Measurements from ENCODE around the gene ZNF587B.

ZNF587B gene

DNA sequence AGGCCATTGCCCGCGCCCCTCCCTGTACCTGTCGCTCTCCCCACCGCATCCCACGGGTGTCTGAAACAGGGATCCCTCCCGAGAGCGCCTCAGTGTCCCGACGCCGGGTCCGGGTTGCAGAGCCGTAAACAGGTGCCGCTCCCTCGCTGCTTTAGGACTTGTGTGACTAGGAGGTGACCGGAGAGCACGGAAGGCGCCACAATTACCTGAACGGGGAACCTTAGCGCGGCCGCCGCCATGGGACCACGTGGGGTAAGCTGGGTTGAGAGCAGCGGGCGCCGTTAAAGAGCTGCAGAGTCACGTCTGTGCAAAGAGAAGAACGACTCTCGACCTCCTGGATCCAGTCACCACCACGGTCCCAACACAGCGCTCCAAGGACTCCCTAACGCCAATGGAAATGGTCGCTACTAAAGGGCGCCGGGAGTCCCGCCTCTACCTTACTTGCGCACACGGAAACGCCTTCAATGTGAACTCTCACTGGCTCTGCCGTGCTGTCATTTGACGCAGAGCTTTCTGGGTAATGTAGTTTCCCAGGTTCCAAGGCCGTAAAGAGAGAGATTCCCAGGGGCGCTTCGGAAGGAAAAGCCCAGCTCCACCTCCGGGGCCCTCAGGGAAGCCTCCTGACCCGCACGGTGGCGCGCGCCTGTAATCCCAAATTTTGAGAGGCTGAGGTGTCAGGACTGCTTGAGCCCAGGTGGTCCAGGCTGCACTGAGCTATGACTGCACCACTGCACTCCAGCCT lies 15.4 kb upstream of the ZNF587B start, which contains the start of gene ZNF552:
Gene ZNF552, minus strand, starts transcription at position 409 of the 742 bp plus-strand sequence. Its CDS starts 170 bp downstream, at position 239.
- DNase-seq: peak; percentile 96
- Histone ChIP-seq H2BK5ac (ENCODE audit: low read depth, low read length, poor library complexity, severe bottlenecking) (peak within 1 kb of the TSS; percentile 2), H3K23ac (ENCODE audit: low read length in 2 of 2) (peak within 1 kb of the TSS in 1 of 2 experiments; percentile 87), H3K4me3 (ENCODE audit: insufficient read depth in 1 of 2, low read depth in 1 of 2, low read length in 2 of 2) (peak within 1 kb of the TSS; percentile 71 to 99), H3K4me1 (ENCODE audit: control insufficient read depth, insufficient read depth, low read depth, low read length) (peaks cover 9% of the 10 kb centered on the region), H2BK15ac (ENCODE audit: low read depth, poor library complexity, severe bottlenecking) (no peak within 1 kb of the TSS), H2AK5ac (ENCODE audit: low read length, severe bottlenecking) (no peak within 1 kb of the TSS), H4K8ac (ENCODE audit: low read length) (peak within 1 kb of the TSS; percentile 78), H3K4ac (ENCODE audit: low read depth in 1 of 2, low read length in 2 of 2) (peak within 1 kb of the TSS in 1 of 2 experiments; percentile 13), H4K91ac (ENCODE audit: low read length) (peak within 1 kb of the TSS; percentile 2), H3K9ac (ENCODE audit: low read length) (peak within 1 kb of the TSS; percentile 95), H3K27ac (ENCODE audit: low read length, poor library complexity, severe bottlenecking) (no peak within 1 kb of the TSS), H2BK120ac (ENCODE audit: low read depth, low read length) (no peak within 1 kb of the TSS), H3K79me1 (replicated peaks; ENCODE audit: low read length, poor library complexity, severe bottlenecking) (peaks cover 25% of the 10 kb centered on the region), H3K18ac (ENCODE audit: low read depth in 1 of 2, low read length in 2 of 2) (peak within 1 kb of the TSS; percentile 10 to 69), H2AFZ (ENCODE audit: low read depth, low read length) (peak within 1 kb of the TSS; percentile 16), H3K9me3 (ENCODE audit: control insufficient read depth, low read length) (no peaks in the 10 kb centered on the region), H3K14ac (ENCODE audit: low read length in 2 of 2) (peak within 1 kb of the TSS in 1 of 2 experiments; percentile 72), H3K4me2 (ENCODE audit: low read length, poor library complexity, severe bottlenecking) (peak within 1 kb of the TSS; percentile 72), H3K27me3 (ENCODE audit: control insufficient read depth in 1 of 2, insufficient read depth in 1 of 2, low read length in 2 of 2) (no peaks in the 10 kb centered on the region), H3K36me3 (ENCODE audit: control insufficient read depth in 1 of 2, insufficient read depth in 2 of 2, low read depth in 1 of 2, low read length in 2 of 2) (peaks cover 12 to 14% of the 10 kb centered on the region in 2 experiments), H2BK12ac (ENCODE audit: low read length in 2 of 2) (peak within 1 kb of the TSS in 1 of 2 experiments; percentile 30)
- 1% methylated on average over 48 of the region's 50 CpGs for WGBS

DNA sequence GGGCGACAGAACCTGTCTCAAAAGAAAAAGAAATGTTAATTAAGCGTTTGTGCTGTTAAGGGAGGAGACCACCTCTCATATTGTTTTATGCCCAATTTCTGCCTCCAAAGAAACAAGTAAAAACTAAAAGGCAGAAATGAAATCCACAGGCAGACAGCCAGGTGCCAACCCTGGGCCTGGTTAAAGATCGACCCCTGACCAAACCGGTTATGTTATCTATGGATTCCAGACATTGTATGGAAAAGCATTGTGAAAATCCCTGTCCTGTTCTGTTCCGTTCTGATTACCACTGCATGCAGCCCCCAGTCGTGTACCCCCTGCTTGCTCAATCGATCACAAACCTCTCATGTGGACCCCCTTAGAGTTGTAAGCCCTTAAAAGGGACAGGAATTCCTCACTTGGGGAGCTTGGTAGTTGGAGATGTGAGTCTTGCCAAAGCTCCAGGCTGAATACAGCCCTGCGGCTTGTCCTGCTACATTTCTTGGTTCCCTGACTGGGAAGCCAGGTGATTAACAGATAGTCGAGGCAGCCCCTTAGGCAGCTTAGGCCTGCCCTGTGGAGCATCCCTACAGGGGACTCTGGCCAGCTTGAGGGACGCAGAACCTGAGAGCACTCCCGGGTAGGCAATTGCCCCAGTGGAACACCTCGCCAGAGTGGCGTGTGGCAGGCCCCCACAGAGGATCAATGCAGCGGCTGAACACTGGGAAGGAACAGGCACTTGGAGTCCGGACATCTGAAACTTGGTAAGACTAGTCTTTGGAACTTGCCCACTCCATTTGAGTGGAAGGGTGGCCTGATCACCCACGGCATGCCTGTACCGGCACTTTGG lies 14.6 kb upstream of the ZNF587B start:
- no peaks in the 10 kb centered on the region for H3K9me3 ChIP-seq (ENCODE audit: control insufficient read depth, low read length)
- H3K79me1 ChIP-seq (replicated peaks; ENCODE audit: low read length, poor library complexity, severe bottlenecking): peaks cover 23% of the 10 kb centered on the region
- H3K4me2 ChIP-seq (ENCODE audit: low read length, poor library complexity, severe bottlenecking): peak overlapping the region; percentile 47
- peak overlapping the region in 1 of 2 experiments; percentile 99 for H3K4me3 ChIP-seq (ENCODE audit: insufficient read depth in 1 of 2, low read depth in 1 of 2, low read length in 2 of 2)
- DNase-seq: no peak
- no peak overlapping the region for H2BK15ac ChIP-seq (ENCODE audit: low read depth, poor library complexity, severe bottlenecking)
- 96% methylated on average over 16 of the region's 17 CpGs for WGBS
- H3K23ac ChIP-seq (ENCODE audit: low read length in 2 of 2): no peak overlapping the region
- H3K4me1 ChIP-seq (ENCODE audit: control insufficient read depth, insufficient read depth, low read depth, low read length): peaks cover 7% of the 10 kb centered on the region
- no peak overlapping the region for H4K91ac ChIP-seq (ENCODE audit: low read length)
- H4K8ac ChIP-seq (ENCODE audit: low read length): peak overlapping the region; percentile 21
- H3K18ac ChIP-seq (ENCODE audit: low read depth in 1 of 2, low read length in 2 of 2): no peak overlapping the region
- H2BK5ac ChIP-seq (ENCODE audit: low read depth, low read length, poor library complexity, severe bottlenecking): no peak overlapping the region
- peak overlapping the region; percentile 95 for H3K9ac ChIP-seq (ENCODE audit: low read length)
- no peak overlapping the region for H3K14ac ChIP-seq (ENCODE audit: low read length in 2 of 2)
- no peak overlapping the region for H2BK120ac ChIP-seq (ENCODE audit: low read depth, low read length)
- no peak overlapping the region for H3K4ac ChIP-seq (ENCODE audit: low read depth in 1 of 2, low read length in 2 of 2)
- peaks cover 7 to 9% of the 10 kb centered on the region in 2 experiments for H3K36me3 ChIP-seq (ENCODE audit: control insufficient read depth in 1 of 2, insufficient read depth in 2 of 2, low read depth in 1 of 2, low read length in 2 of 2)
- no peak overlapping the region for H2AK5ac ChIP-seq (ENCODE audit: low read length, severe bottlenecking)
- H3K27ac ChIP-seq (ENCODE audit: low read length, poor library complexity, severe bottlenecking): no peak overlapping the region
- peak overlapping the region in 1 of 2 experiments; percentile 30 for H2BK12ac ChIP-seq (ENCODE audit: low read length in 2 of 2)
- no peaks in the 10 kb centered on the region for H3K27me3 ChIP-seq (ENCODE audit: control insufficient read depth in 1 of 2, insufficient read depth in 1 of 2, low read length in 2 of 2)
- H2AFZ ChIP-seq (ENCODE audit: low read depth, low read length): no peak overlapping the region

DNA sequence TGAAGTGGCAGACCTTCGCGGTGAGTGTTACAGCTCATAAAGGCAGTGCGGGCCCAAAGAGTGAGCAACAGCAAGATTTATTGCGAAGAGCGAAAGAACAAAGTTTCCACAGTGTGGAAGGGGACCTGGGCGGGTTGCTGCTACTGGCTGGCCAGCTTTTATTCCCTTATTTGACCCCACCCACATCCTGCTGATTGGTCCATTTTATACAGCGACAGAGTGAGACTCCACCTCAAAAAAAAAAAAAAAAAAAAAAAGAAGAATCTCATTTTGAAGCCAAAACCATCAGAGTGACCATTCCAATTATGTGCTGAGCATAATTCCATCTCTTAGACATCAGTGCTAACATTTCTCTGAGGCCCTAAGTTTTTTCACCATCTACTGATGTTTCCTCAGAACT lies 13.4 kb upstream of the ZNF587B start:
- Histone ChIP-seq H3K4me3 (ENCODE audit: insufficient read depth in 1 of 2, low read depth in 1 of 2, low read length in 2 of 2) (no peak overlapping the region), H3K9ac (ENCODE audit: low read length) (no peak overlapping the region), H2BK5ac (ENCODE audit: low read depth, low read length, poor library complexity, severe bottlenecking) (no peak overlapping the region), H2BK15ac (ENCODE audit: low read depth, poor library complexity, severe bottlenecking) (no peak overlapping the region), H2AFZ (ENCODE audit: low read depth, low read length) (no peak overlapping the region), H3K4me2 (ENCODE audit: low read length, poor library complexity, severe bottlenecking) (no peak overlapping the region), H4K8ac (ENCODE audit: low read length) (no peak overlapping the region), H3K14ac (ENCODE audit: low read length in 2 of 2) (no peak overlapping the region), H2AK5ac (ENCODE audit: low read length, severe bottlenecking) (no peak overlapping the region), H3K4me1 (ENCODE audit: control insufficient read depth, insufficient read depth, low read depth, low read length) (peaks cover 12% of the 10 kb centered on the region), H3K79me1 (replicated peaks; ENCODE audit: low read length, poor library complexity, severe bottlenecking) (peaks cover 21% of the 10 kb centered on the region), H3K27me3 (ENCODE audit: control insufficient read depth in 1 of 2, insufficient read depth in 1 of 2, low read length in 2 of 2) (no peaks in the 10 kb centered on the region), H3K4ac (ENCODE audit: low read depth in 1 of 2, low read length in 2 of 2) (no peak overlapping the region), H4K91ac (ENCODE audit: low read length) (no peak overlapping the region), H2BK12ac (ENCODE audit: low read length in 2 of 2) (no peak overlapping the region), H3K27ac (ENCODE audit: low read length, poor library complexity, severe bottlenecking) (no peak overlapping the region), H3K18ac (ENCODE audit: low read depth in 1 of 2, low read length in 2 of 2) (no peak overlapping the region), H3K23ac (ENCODE audit: low read length in 2 of 2) (no peak overlapping the region), H2BK120ac (ENCODE audit: low read depth, low read length) (no peak overlapping the region), H3K36me3 (ENCODE audit: control insufficient read depth in 1 of 2, insufficient read depth in 2 of 2, low read depth in 1 of 2, low read length in 2 of 2) (peaks cover 5 to 6% of the 10 kb centered on the region in 2 experiments), H3K9me3 (ENCODE audit: control insufficient read depth, low read length) (no peaks in the 10 kb centered on the region)
- DNase-seq: peak; percentile 30
- 91% methylated on average over 7 of the region's 7 CpGs for WGBS

DNA sequence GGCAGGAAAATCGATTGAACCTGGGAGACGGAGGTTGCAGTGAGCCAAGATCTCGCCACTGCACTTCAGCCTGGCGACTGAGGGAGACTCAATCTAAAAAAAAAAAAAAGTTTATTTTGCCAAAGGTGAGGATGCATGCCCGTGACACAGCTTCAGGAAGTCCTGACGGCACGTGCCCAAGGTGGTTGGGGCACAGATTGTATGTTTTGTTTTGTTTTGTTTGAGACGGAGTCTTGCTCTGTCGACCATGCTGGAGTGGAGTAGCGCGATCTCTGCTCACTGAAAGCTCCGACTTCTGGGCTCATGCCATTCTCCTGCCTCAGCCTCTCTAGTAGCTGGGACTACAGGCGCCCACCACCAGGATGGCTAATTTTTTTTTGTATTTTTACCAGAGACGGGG lies 12.1 kb upstream of the ZNF587B start:
- no peak overlapping the region for H4K91ac ChIP-seq (ENCODE audit: low read length)
- no peak overlapping the region for H3K4me2 ChIP-seq (ENCODE audit: low read length, poor library complexity, severe bottlenecking)
- H3K18ac ChIP-seq (ENCODE audit: low read depth in 1 of 2, low read length in 2 of 2): no peak overlapping the region
- no peak for DNase-seq
- no peak overlapping the region for H2AFZ ChIP-seq (ENCODE audit: low read depth, low read length)
- H3K4ac ChIP-seq (ENCODE audit: low read depth in 1 of 2, low read length in 2 of 2): no peak overlapping the region
- H3K9ac ChIP-seq (ENCODE audit: low read length): no peak overlapping the region
- no peak overlapping the region for H2BK5ac ChIP-seq (ENCODE audit: low read depth, low read length, poor library complexity, severe bottlenecking)
- no peaks in the 10 kb centered on the region for H3K9me3 ChIP-seq (ENCODE audit: control insufficient read depth, low read length)
- H2BK15ac ChIP-seq (ENCODE audit: low read depth, poor library complexity, severe bottlenecking): no peak overlapping the region
- H3K4me3 ChIP-seq (ENCODE audit: insufficient read depth in 1 of 2, low read depth in 1 of 2, low read length in 2 of 2): no peak overlapping the region
- H3K27ac ChIP-seq (ENCODE audit: low read length, poor library complexity, severe bottlenecking): no peak overlapping the region
- peaks cover 12% of the 10 kb centered on the region for H3K4me1 ChIP-seq (ENCODE audit: control insufficient read depth, insufficient read depth, low read depth, low read length)
- no peaks in the 10 kb centered on the region for H3K27me3 ChIP-seq (ENCODE audit: control insufficient read depth in 1 of 2, insufficient read depth in 1 of 2, low read length in 2 of 2)
- H3K14ac ChIP-seq (ENCODE audit: low read length in 2 of 2): no peak overlapping the region
- WGBS: 95% methylated on average over 14 of the region's 14 CpGs
- no peak overlapping the region for H3K23ac ChIP-seq (ENCODE audit: low read length in 2 of 2)
- peaks cover 15% of the 10 kb centered on the region for H3K79me1 ChIP-seq (replicated peaks; ENCODE audit: low read length, poor library complexity, severe bottlenecking)
- H2BK120ac ChIP-seq (ENCODE audit: low read depth, low read length): no peak overlapping the region
- peaks cover 7 to 8% of the 10 kb centered on the region in 2 experiments for H3K36me3 ChIP-seq (ENCODE audit: control insufficient read depth in 1 of 2, insufficient read depth in 2 of 2, low read depth in 1 of 2, low read length in 2 of 2)
- H2BK12ac ChIP-seq (ENCODE audit: low read length in 2 of 2): no peak overlapping the region
- no peak overlapping the region for H2AK5ac ChIP-seq (ENCODE audit: low read length, severe bottlenecking)
- no peak overlapping the region for H4K8ac ChIP-seq (ENCODE audit: low read length)
